IMR-90 (cell line): Measurements from ENCODE around the gene ITGA1. TPM values are rescaled to one million over a fixed set of nuclear protein-coding genes. Genes with fewer than 3 reads are reported as not detected.
A peak's percentile ranks its signal among the peaks of the same experiment; 100 is the strongest.

Experiments used
- ATAC-seq: fragments of 200-7000 bp; cut with Tn5 transposase; 2 replicates; pipeline ENCODE4 v1.9.1; 2020; ENCODE audit warnings: low read depth, mild to moderate bottlenecking, moderate library complexity
- BruUV-seq: library from RNA; stranded (reverse); fragments of 400-500 nt; replicated peaks from 2 replicates; lab custom pipeline; 2021; lab: Mats Ljungman, UMichigan
- CTCF ChIA-PET: fragments of 300-600 bp; formaldehyde crosslinking; extraction: SDS; loops from one replicate; lab custom pipeline; 2021; ENCODE audit warnings: antibody characterized with exemption; lab: Yijun Ruan, JAX
- POLR2A ChIA-PET: fragments of 300-600 bp; sonication (Branson Sonifier 250); formaldehyde crosslinking; loops from one replicate; lab custom pipeline; 2022; ENCODE audit warnings: antibody characterized with exemption; ENCODE audit not compliant: unreplicated experiment; lab: Charles Lee
- DNase-seq: peaks from one replicate; pipeline ENCODE4 v3.0.0; 2013
- H2AFZ ChIP-seq: replicated peaks from 2 replicates; pipeline ENCODE3; 2013; ENCODE audit warnings: low read length, mild to moderate bottlenecking; ENCODE audit not compliant: poor library complexity
- H2AK5ac ChIP-seq: 2 replicates; pipeline ENCODE4 v1.6.1; 2013; ENCODE audit warnings: low read depth, low read length, inconsistent platforms
- H2AK9ac ChIP-seq: replicated peaks from 2 replicates; pipeline ENCODE3; 2013; ENCODE audit warnings: mild to moderate bottlenecking, low read depth, low read length, moderate library complexity; ENCODE audit not compliant: poor library complexity
- H2BK120ac ChIP-seq: 2 replicates; pipeline ENCODE4 v1.6.1; 2013; ENCODE audit warnings: low read depth, low read length, inconsistent platforms
- H2BK15ac ChIP-seq: 3 replicates; pipeline ENCODE4 v1.6.1; 2013; ENCODE audit warnings: low read depth, low read length, inconsistent platforms
- H2BK20ac ChIP-seq: 2 replicates; pipeline ENCODE4 v1.6.1; 2013; ENCODE audit warnings: low read depth, mild to moderate bottlenecking, inconsistent platforms, low read length, moderate library complexity
- H2BK5ac ChIP-seq: 2 replicates; pipeline ENCODE4 v1.6.1; 2013; ENCODE audit warnings: mild to moderate bottlenecking, low read depth, low read length, inconsistent platforms; ENCODE audit not compliant: poor library complexity, severe bottlenecking
- H3K14ac ChIP-seq: replicated peaks from 2 replicates; pipeline ENCODE4 v1.6.1; 2013; ENCODE audit warnings: low read depth, low read length, inconsistent platforms
- H3K18ac ChIP-seq: 2 replicates; pipeline ENCODE4 v1.6.1; 2013; ENCODE audit warnings: low read depth, low read length, control low read depth
- H3K23ac ChIP-seq: 2 replicates; pipeline ENCODE4 v1.6.1; 2013; ENCODE audit warnings: low read depth, low read length, inconsistent platforms
- H3K27ac ChIP-seq: 2 replicates; pipeline ENCODE4 v1.5.1; 2013; ENCODE audit warnings: mild to moderate bottlenecking, control low read depth, low read length; ENCODE audit not compliant: insufficient read depth
- H3K27me3 ChIP-seq: 2 replicates; pipeline ENCODE4 v1.6.1; 2013; ENCODE audit warnings: low read length; ENCODE audit not compliant: control insufficient read depth, insufficient read depth
- H3K36me3 ChIP-seq: 2 replicates; pipeline ENCODE4 v1.6.1; 2013; ENCODE audit warnings: low read length, mixed read lengths; ENCODE audit not compliant: control insufficient read depth, insufficient read depth
- H3K4ac ChIP-seq: 2 replicates; pipeline ENCODE4 v1.6.1; 2013; ENCODE audit warnings: low read depth, low read length, inconsistent platforms
- H3K4me1 ChIP-seq: 2 replicates; pipeline ENCODE4 v1.6.1; 2013; ENCODE audit warnings: low read length, mixed read lengths; ENCODE audit not compliant: control insufficient read depth, insufficient read depth
- H3K4me2 ChIP-seq: 2 replicates; pipeline ENCODE4 v1.6.1; 2013; ENCODE audit warnings: low read depth, mild to moderate bottlenecking, control low read depth, low read length, moderate library complexity
- H3K4me3 ChIP-seq: 2 replicates; pipeline ENCODE4 v1.5.1; 2013; ENCODE audit warnings: low read depth, mild to moderate bottlenecking, control low read depth, low read length, moderate library complexity; ENCODE audit not compliant: insufficient read depth
- H3K56ac ChIP-seq: 2 replicates; pipeline ENCODE4 v1.6.1; 2013; ENCODE audit warnings: low read length, inconsistent platforms; ENCODE audit not compliant: insufficient read depth; ENCODE audit errors: extremely low read depth
- H3K79me1 ChIP-seq, 2 experiments: 2 replicates each; pipeline ENCODE4 v1.6.1; 2013; ENCODE audit warnings: low read length in 2 of 2, inconsistent platforms in 1 of 2, low read depth in 1 of 2
- H3K9ac ChIP-seq: 2 replicates; pipeline ENCODE4 v1.6.1; 2013; ENCODE audit warnings: low read depth, low read length, control low read depth
- H3K9me1 ChIP-seq: 2 replicates; pipeline ENCODE4 v1.6.1; 2013; ENCODE audit warnings: low read length, inconsistent platforms; ENCODE audit not compliant: insufficient read depth
- H3K9me3 ChIP-seq: 2 replicates; pipeline ENCODE4 v1.6.1; 2013; ENCODE audit warnings: low read length; ENCODE audit not compliant: control insufficient read depth, insufficient read depth
- H4K20me1 ChIP-seq: 2 replicates; pipeline ENCODE4 v1.6.1; 2013; ENCODE audit warnings: low read length, inconsistent platforms; ENCODE audit not compliant: insufficient read depth
- H4K5ac ChIP-seq: 2 replicates; pipeline ENCODE4 v1.6.1; 2013; ENCODE audit warnings: mild to moderate bottlenecking, low read depth, low read length, control low read depth
- H4K8ac ChIP-seq, 2 experiments: 2 replicates each; pipeline ENCODE4 v1.6.1; 2013; ENCODE audit warnings: low read depth in 2 of 2, low read length in 2 of 2, control low read depth in 1 of 2, inconsistent platforms in 1 of 2
- H4K91ac ChIP-seq: 2 replicates; pipeline ENCODE4 v1.6.1; 2013; ENCODE audit warnings: low read depth, low read length, inconsistent platforms; ENCODE audit not compliant: insufficient read depth
- BHLHE40 ChIP-seq: fragments of 150-350 bp; IDR thresholded peaks from 2 replicates; pipeline ENCODE4 v1.6.1; 2016; ENCODE audit warnings: mild to moderate bottlenecking, low read depth, low read length
- CEBPB ChIP-seq: IDR thresholded peaks from 2 replicates; pipeline ENCODE4 v1.6.1; 2012; ENCODE audit warnings: low read depth, low read length, improper control_type of control experiment
- CHD1 ChIP-seq: IDR thresholded peaks from 2 replicates; pipeline ENCODE4 v1.6.1; 2012; ENCODE audit warnings: low read depth, low read length, improper control_type of control experiment
- MXI1 ChIP-seq: IDR thresholded peaks from 2 replicates; pipeline ENCODE4 v1.6.1; 2012; ENCODE audit warnings: low read depth, mild to moderate bottlenecking, low read length, moderate library complexity, borderline replicate concordance
- NFE2L2 ChIP-seq: fragments of 150-350 bp; IDR thresholded peaks from 2 replicates; pipeline ENCODE4 v1.6.1; 2016; ENCODE audit warnings: low read depth, mild to moderate bottlenecking, low read length
- POLR2A ChIP-seq: IDR thresholded peaks from 2 replicates; pipeline ENCODE4 v1.6.1; 2012; ENCODE audit warnings: mild to moderate bottlenecking, low read depth, low read length
- RAD21 ChIP-seq: IDR thresholded peaks from 2 replicates; pipeline ENCODE4 v1.6.1; 2012; ENCODE audit warnings: low read length, improper control_type of control experiment
- RCOR1 ChIP-seq: IDR thresholded peaks from 2 replicates; pipeline ENCODE4 v1.6.1; 2012; ENCODE audit warnings: mild to moderate bottlenecking, low read length, improper control_type of control experiment; ENCODE audit not compliant: insufficient replicate concordance
- SMC3 ChIP-seq: fragments of 150-350 bp; IDR thresholded peaks from 2 replicates; pipeline ENCODE4 v1.6.1; 2016; ENCODE audit warnings: low read depth, mild to moderate bottlenecking, antibody characterized with exemption, low read length, moderate library complexity
- WGBS, 2 experiments: methylation state at CpG; one replicate each; pipeline versions ENCODE4 v1.1.5 to v1.1.7; 2013; ENCODE audit warnings: missing lambda C conversion rate in 2 of 2; ENCODE audit not compliant: insufficient read length in 1 of 2; ENCODE audit errors: extremely low coverage in 2 of 2; 5-methylcytosine and 5-hydroxymethylcytosine counted together
- dilution Hi-C: fragments of 300-500 bp; cut with HindIII; formaldehyde crosslinking; loops from one replicate; pipeline ENCODE4 v1.14.3; 2018; ENCODE audit warnings: low sequenced_read_pairs; ENCODE audit not compliant: unreplicated experiment
- in situ Hi-C: fragments of 300-500 bp; cut with MboI; formaldehyde crosslinking; loops from 3 replicates; pipeline ENCODE4 v1.14.3; 2019; ENCODE audit warnings: low sequenced_read_pairs, inconsistent platforms, mixed read lengths
- intact Hi-C: fragments of 100-400 bp; cut with micrococcal nuclease; formaldehyde crosslinking; loops from 2 replicates; pipeline ENCODE4 v1.10.0; 2022
- polyA plus RNA-seq, 3 experiments: library from polyadenylated mRNA; depleted of rRNA; stranded (reverse); fragments of >200 nt; gene quantifications; 2 replicates each; pipeline ENCODE4 v1.2.3, GENCODE V29; 2012; ENCODE audit warnings: low replicate concordance in 1 of 3
- total RNA-seq: library from RNA; depleted of rRNA; stranded (reverse); fragments of >200 nt; gene quantifications from 2 replicates; pipeline ENCODE4 v1.2.3, GENCODE V29; 2012
- TF ChIP-seq, protein P1 (sequence below): fragments of 150-350 bp; IDR thresholded peaks from 2 replicates; pipeline ENCODE4 v1.6.1; 2016; ENCODE audit warnings: low read depth, mild to moderate bottlenecking, low read length, moderate library complexity, borderline replicate concordance
- TF ChIP-seq, protein P2 (sequence below): conservative IDR thresholded peaks from 2 replicates; pipeline ENCODE4 v1.5.1; 2012; ENCODE audit warnings: mild to moderate bottlenecking, low read depth, low read length, improper control_type of control experiment

The ITGA1 gene
- total and polyA plus RNA-seq, 2 of the 4 experiments (the other 2 are of a cell fraction): 22.3 to 95.2 TPM

DNA sequence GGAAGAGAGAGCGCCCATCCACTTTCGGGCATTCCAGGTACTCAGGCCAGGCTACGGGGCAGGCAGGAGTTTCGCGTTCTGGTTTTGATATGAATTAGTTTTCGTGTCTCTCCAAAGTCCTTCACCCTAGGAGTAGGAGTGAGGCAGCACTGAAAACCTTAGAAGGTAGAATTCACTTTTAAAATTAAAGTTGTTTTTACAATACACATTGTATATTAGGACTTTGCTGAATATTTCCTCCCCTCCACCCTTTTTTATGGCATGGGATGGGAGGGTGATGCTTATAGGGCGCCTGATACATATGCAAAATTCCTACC is 747 bp downstream of the ITGA1 start (continued):
- TF ChIP-seq, protein P1, sequence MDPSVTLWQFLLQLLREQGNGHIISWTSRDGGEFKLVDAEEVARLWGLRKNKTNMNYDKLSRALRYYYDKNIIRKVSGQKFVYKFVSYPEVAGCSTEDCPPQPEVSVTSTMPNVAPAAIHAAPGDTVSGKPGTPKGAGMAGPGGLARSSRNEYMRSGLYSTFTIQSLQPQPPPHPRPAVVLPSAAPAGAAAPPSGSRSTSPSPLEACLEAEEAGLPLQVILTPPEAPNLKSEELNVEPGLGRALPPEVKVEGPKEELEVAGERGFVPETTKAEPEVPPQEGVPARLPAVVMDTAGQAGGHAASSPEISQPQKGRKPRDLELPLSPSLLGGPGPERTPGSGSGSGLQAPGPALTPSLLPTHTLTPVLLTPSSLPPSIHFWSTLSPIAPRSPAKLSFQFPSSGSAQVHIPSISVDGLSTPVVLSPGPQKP: no peak
- TF ChIP-seq RAD21: no peak

DNA sequence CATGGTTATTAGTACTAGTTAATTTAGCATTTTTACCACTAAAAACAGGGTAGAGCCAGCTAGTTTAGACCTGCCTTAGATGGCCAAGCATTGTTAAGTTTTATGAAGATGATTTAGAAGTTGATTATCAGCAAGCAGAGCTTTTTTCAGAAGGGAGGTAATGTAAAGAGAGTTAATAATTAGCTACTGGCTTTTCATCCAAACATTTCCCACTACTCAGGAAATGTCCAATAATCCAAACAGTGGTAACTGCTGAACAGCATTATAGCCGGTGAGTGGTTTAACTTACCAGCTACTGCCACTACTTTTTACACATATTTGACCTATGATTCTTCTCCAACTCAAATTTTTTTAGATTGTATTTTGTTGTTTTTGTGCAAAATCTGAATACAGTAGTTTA is 1.7 kb downstream of the ITGA1 start:
- in situ Hi-C loops: no loop called here
- Histone ChIP-seq H2AK5ac (no peak overlapping the region), H3K27me3 (no peaks in the 10 kb centered on the region), H3K27ac (peak overlapping the region; percentile 56; the same call in 1 of the 2 replicates), H4K8ac (no peak overlapping the region), H3K56ac (peak overlapping the region; percentile 40; the same call in 1 of the 2 replicates), H2AK9ac (no peak overlapping the region), H3K36me3 (peaks cover 1% of the 10 kb centered on the region; the same call in 1 of the 2 replicates), H2BK20ac (no peak overlapping the region), H2BK15ac (no peak overlapping the region), H3K18ac (peak overlapping the region; percentile 66), H3K4me1 (peaks cover 10% of the 10 kb centered on the region), H4K91ac (no peak overlapping the region), H3K4me2 (peak overlapping the region; percentile 92), H4K20me1 (peaks cover 5% of the 10 kb centered on the region; the same call in 1 of the 2 replicates), H2BK120ac (no peak overlapping the region), H2BK5ac (peak overlapping the region; percentile 72), H3K9ac (peak overlapping the region; percentile 97), H3K4me3 (peak overlapping the region; percentile 61), H3K4ac (peak overlapping the region; percentile 4; the same call in 1 of the 2 replicates), H3K23ac (peak overlapping the region; percentile 4; the same call in 1 of the 2 replicates), H3K9me3 (no peaks in the 10 kb centered on the region), H3K14ac (peak overlapping the region; percentile 53; the same call in 1 of the 2 replicates), H3K79me1 (peaks cover 0 to 29% of the 10 kb centered on the region in 2 experiments; a peak in 2 of 4 replicates), H3K9me1 (peaks cover 3% of the 10 kb centered on the region), H4K5ac (peak overlapping the region; percentile 7; the same call in 1 of the 2 replicates), H2AFZ (no peak overlapping the region)
- no peak for ATAC-seq
- ChIA-PET CTCF (interaction anchor here (0.9 to 1.1 kb wide), 5 partner anchors 10 to 98 kb away, joined by 3 read pairs; no protein-coding TSS in a partner anchor), POLR2A (interaction anchor here (1.1 to 1.3 kb wide), 2 partner anchors 10 to 67 kb away, joined by 5 to 6 read pairs; no protein-coding TSS in a partner anchor)
- intact Hi-C loops: loop anchor here (2.0 to 5.0 kb wide), 3 partner anchors 42 to 125 kb away; no protein-coding TSS in a partner anchor
- dilution Hi-C loops: no loop called here
- no CpG with 5 or more reads among the region's 1 CpG for WGBS, 2 experiments
- BruUV-seq: no TSS peak
- no peak for DNase-seq
- TF ChIP-seq CEBPB: no peak
- no peak for TF ChIP-seq RCOR1
- TF ChIP-seq, protein P2, sequence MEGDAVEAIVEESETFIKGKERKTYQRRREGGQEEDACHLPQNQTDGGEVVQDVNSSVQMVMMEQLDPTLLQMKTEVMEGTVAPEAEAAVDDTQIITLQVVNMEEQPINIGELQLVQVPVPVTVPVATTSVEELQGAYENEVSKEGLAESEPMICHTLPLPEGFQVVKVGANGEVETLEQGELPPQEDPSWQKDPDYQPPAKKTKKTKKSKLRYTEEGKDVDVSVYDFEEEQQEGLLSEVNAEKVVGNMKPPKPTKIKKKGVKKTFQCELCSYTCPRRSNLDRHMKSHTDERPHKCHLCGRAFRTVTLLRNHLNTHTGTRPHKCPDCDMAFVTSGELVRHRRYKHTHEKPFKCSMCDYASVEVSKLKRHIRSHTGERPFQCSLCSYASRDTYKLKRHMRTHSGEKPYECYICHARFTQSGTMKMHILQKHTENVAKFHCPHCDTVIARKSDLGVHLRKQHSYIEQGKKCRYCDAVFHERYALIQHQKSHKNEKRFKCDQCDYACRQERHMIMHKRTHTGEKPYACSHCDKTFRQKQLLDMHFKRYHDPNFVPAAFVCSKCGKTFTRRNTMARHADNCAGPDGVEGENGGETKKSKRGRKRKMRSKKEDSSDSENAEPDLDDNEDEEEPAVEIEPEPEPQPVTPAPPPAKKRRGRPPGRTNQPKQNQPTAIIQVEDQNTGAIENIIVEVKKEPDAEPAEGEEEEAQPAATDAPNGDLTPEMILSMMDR: no peak
- no peak for TF ChIP-seq MXI1
- no peak for TF ChIP-seq CHD1
- TF ChIP-seq, protein P1: no peak
- no peak for TF ChIP-seq BHLHE40
- no peak for TF ChIP-seq RAD21
- TF ChIP-seq NFE2L2: no peak
- no peak for TF ChIP-seq SMC3
- TF ChIP-seq POLR2A: no peak
